ENCODE data around the gene CAMKMT.

Gene CAMKMT

GRCh38 chr2:44740678-44741077, 378.9 kb downstream of the CAMKMT start:
- Histone ChIP-seq H3K9me3 (ENCODE audit: insufficient read depth, low read length) (peaks cover 4% of the 10 kb centered on the region; the same call in 1 of the 2 replicates), H3K4me1 (ENCODE audit: insufficient read depth, insufficient read length) (no peaks in the 10 kb centered on the region), H3K9ac (ENCODE audit: insufficient read length, low read depth) (no peak overlapping the region), H3K27me3 (ENCODE audit: insufficient read depth, insufficient read length) (no peaks in the 10 kb centered on the region), H3K4me3 (ENCODE audit: insufficient read length, low read depth) (no peak overlapping the region), H3K36me3 (ENCODE audit: insufficient read depth, insufficient read length, low read length) (no peaks in the 10 kb centered on the region)
- no peak for TF ChIP-seq ZNF274 (IDR thresholded peaks at IDR 0.05; ENCODE audit: low read depth, low read length)
- no peak for TF ChIP-seq YY1 (IDR thresholded peaks at IDR 0.05; ENCODE audit: insufficient read depth, insufficient read length)
- TF ChIP-seq SUZ12 (IDR thresholded peaks at IDR 0.05; ENCODE audit: extremely low read depth, insufficient read depth, insufficient read length), result no peak
- DNase-seq (ENCODE audit: low read depth, low spot score), result no peak

DNA sequence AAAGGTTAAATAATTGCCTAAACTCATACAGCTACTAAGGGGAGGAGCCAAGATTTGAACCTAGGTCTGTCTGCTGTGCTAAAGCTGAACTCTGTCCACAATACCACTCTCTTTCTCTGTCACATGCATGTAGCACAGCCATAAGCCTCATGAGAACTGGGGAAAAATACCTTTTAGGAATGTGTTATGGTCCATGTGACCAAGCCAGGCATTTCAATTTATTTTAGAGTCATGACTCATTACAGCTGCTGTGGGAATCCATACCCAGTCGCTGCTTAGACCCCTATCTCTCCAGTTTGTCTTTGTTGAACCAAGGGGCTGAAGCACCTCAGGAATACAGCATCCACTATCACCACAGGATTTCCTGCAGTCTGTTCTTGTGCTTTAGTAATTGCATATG, 379.8 kb downstream of the CAMKMT start:
- no peaks in the 10 kb centered on the region for H3K4me1 ChIP-seq (ENCODE audit: insufficient read depth, insufficient read length)
- TF ChIP-seq YY1 (IDR thresholded peaks at IDR 0.05; ENCODE audit: insufficient read depth, insufficient read length) (no peak), SUZ12 (IDR thresholded peaks at IDR 0.05; ENCODE audit: extremely low read depth, insufficient read depth, insufficient read length) (no peak), ZNF274 (IDR thresholded peaks at IDR 0.05; ENCODE audit: low read depth, low read length) (no peak)
- H3K9me3 ChIP-seq (ENCODE audit: insufficient read depth, low read length), result no peaks in the 10 kb centered on the region; the same call in 1 of the 2 replicates
- no peaks in the 10 kb centered on the region for H3K36me3 ChIP-seq (ENCODE audit: insufficient read depth, insufficient read length, low read length)
- no peaks in the 10 kb centered on the region for H3K27me3 ChIP-seq (ENCODE audit: insufficient read depth, insufficient read length)
- no peak overlapping the region for H3K9ac ChIP-seq (ENCODE audit: insufficient read length, low read depth)
- no peak overlapping the region for H3K4me3 ChIP-seq (ENCODE audit: insufficient read length, low read depth)
- no peak for DNase-seq (ENCODE audit: low read depth, low spot score)

- Histone ChIP-seq H3K4me1 (ENCODE audit: insufficient read depth, insufficient read length) (no peaks in the 10 kb centered on the region), H3K4me3 (ENCODE audit: insufficient read length, low read depth) (no peak overlapping the region), H3K9ac (ENCODE audit: insufficient read length, low read depth) (no peak overlapping the region), H3K36me3 (ENCODE audit: insufficient read depth, insufficient read length, low read length) (no peaks in the 10 kb centered on the region), H3K9me3 (ENCODE audit: insufficient read depth, low read length) (no peaks in the 10 kb centered on the region), H3K27me3 (ENCODE audit: insufficient read depth, insufficient read length) (no peaks in the 10 kb centered on the region)
- no peak for DNase-seq (ENCODE audit: low read depth, low spot score)
- TF ChIP-seq ZNF274 (IDR thresholded peaks at IDR 0.05; ENCODE audit: low read depth, low read length), result no peak
- TF ChIP-seq SUZ12 (IDR thresholded peaks at IDR 0.05; ENCODE audit: extremely low read depth, insufficient read depth, insufficient read length), result no peak
- TF ChIP-seq YY1 (IDR thresholded peaks at IDR 0.05; ENCODE audit: insufficient read depth, insufficient read length), result no peak
These were observed 380.3 kb downstream of the CAMKMT start for GRCh38 chr2:44742057-44742456.

GRCh38 chr2:44743473-44743872, 381.7 kb downstream of the CAMKMT start:
- Histone ChIP-seq H3K9me3 (ENCODE audit: insufficient read depth, low read length) (no peaks in the 10 kb centered on the region), H3K4me3 (ENCODE audit: insufficient read length, low read depth) (no peak overlapping the region), H3K27me3 (ENCODE audit: insufficient read depth, insufficient read length) (no peaks in the 10 kb centered on the region), H3K4me1 (ENCODE audit: insufficient read depth, insufficient read length) (no peaks in the 10 kb centered on the region), H3K36me3 (ENCODE audit: insufficient read depth, insufficient read length, low read length) (no peaks in the 10 kb centered on the region), H3K9ac (ENCODE audit: insufficient read length, low read depth) (no peak overlapping the region)
- no peak for DNase-seq (ENCODE audit: low read depth, low spot score)
- no peak for TF ChIP-seq SUZ12 (IDR thresholded peaks at IDR 0.05; ENCODE audit: extremely low read depth, insufficient read depth, insufficient read length)
- TF ChIP-seq ZNF274 (IDR thresholded peaks at IDR 0.05; ENCODE audit: low read depth, low read length), result no peak
- TF ChIP-seq YY1 (IDR thresholded peaks at IDR 0.05; ENCODE audit: insufficient read depth, insufficient read length), result no peak

DNA sequence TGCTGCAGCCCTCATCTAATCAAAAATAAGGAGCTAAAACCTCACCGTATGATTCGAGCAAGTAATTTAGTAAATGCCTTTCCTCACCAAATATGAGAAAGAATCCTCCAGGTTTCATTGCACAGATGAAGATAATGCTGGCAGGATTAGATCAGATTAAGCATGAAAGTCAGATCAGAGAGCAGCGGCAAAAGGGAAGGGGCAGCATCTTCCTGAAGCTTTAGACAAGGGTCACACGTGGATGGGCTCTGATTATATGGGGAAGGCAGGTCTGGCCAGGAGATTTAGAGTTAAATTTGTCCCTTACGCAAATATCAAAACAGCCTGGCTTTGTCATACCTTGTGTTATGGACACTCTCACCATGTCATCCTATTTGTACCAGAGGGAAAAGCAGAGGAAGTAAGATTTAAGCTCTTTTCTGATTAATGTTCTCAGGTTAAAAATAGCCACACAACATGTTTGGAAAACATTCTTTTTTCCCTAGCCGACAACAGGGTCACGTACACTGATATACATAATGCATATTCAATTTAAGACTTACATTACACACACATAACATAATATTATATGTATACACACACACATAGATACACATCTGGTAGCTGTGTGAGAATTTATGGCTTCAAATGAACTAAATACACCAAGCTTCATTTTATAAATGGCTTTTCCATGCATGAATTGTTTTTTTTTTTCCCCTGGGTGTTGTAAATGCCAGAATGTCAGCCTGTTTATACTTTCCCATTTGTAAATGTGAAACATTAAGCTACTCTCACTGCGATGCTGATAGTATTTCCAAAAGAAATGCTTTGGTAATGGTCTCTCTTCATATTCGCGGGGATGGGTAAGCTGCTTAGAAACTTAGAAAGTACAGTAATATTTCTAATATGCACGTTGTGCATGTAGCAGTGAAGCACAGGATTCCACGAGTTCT, 383.5 kb downstream of the CAMKMT start:
- DNase-seq (ENCODE audit: low read depth, low spot score), result no peak
- no peaks in the 10 kb centered on the region for H3K4me1 ChIP-seq (ENCODE audit: insufficient read depth, insufficient read length)
- no peak for TF ChIP-seq ZNF274 (IDR thresholded peaks at IDR 0.05; ENCODE audit: low read depth, low read length)
- no peak for TF ChIP-seq SUZ12 (IDR thresholded peaks at IDR 0.05; ENCODE audit: extremely low read depth, insufficient read depth, insufficient read length)
- no peak for TF ChIP-seq YY1 (IDR thresholded peaks at IDR 0.05; ENCODE audit: insufficient read depth, insufficient read length)
- H3K9me3 ChIP-seq (ENCODE audit: insufficient read depth, low read length), result no peaks in the 10 kb centered on the region
- no peaks in the 10 kb centered on the region for H3K36me3 ChIP-seq (ENCODE audit: insufficient read depth, insufficient read length, low read length)
- no peak overlapping the region for H3K9ac ChIP-seq (ENCODE audit: insufficient read length, low read depth)
- no peak overlapping the region for H3K4me3 ChIP-seq (ENCODE audit: insufficient read length, low read depth)
- H3K27me3 ChIP-seq (ENCODE audit: insufficient read depth, insufficient read length), result no peaks in the 10 kb centered on the region

- no peak for DNase-seq (ENCODE audit: low read depth, low spot score)
- Histone ChIP-seq H3K9me3 (ENCODE audit: insufficient read depth, low read length) (no peaks in the 10 kb centered on the region), H3K4me1 (ENCODE audit: insufficient read depth, insufficient read length) (no peaks in the 10 kb centered on the region), H3K27me3 (ENCODE audit: insufficient read depth, insufficient read length) (no peaks in the 10 kb centered on the region), H3K9ac (ENCODE audit: insufficient read length, low read depth) (no peak overlapping the region), H3K36me3 (ENCODE audit: insufficient read depth, insufficient read length, low read length) (no peaks in the 10 kb centered on the region), H3K4me3 (ENCODE audit: insufficient read length, low read depth) (no peak overlapping the region)
- no peak for TF ChIP-seq ZNF274 (IDR thresholded peaks at IDR 0.05; ENCODE audit: low read depth, low read length)
- no peak for TF ChIP-seq SUZ12 (IDR thresholded peaks at IDR 0.05; ENCODE audit: extremely low read depth, insufficient read depth, insufficient read length)
- TF ChIP-seq YY1 (IDR thresholded peaks at IDR 0.05; ENCODE audit: insufficient read depth, insufficient read length), result no peak
These were observed 384.4 kb downstream of the CAMKMT start for GRCh38 chr2:44745922-44746766.

Measured in NT2/D1 (cell line).